HG03439 (cell line): ENCODE results near the gene SLC2A13.
"Not testable (repeated sequence)": the region's sequence is repeated elsewhere in the genome, so short reads cannot be mapped to it uniquely, and the experiment has no call there.

Experiments
- ATAC-seq: cut with Tn5 transposase; IDR thresholded peaks from one replicate; pipeline ENCODE4 v1.9.1; 2021; ENCODE audit warnings: mild to moderate bottlenecking, moderate library complexity; ENCODE audit not compliant: unreplicated experiment

Gene SLC2A13

DNA sequence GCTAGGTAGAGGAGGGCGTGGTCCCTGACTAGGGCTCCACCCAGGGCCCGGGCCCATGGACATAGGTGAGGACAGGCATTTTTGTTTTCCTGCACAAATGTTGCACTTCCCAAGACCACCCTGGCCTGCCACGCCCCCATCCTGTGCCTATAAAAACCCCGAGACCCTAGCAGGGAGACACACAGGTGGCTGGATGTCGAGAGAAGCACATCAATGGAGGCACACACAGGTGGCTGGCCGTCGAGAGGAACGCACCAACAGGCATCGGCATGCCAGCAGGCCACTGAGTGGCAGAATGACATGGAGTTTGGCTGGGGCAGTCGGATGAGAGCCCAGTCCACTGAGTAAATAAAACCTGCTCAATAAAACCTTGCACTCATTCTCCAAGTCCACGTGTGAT is 328.4 kb downstream of the SLC2A13 start:
- ATAC-seq, result no peak

DNA sequence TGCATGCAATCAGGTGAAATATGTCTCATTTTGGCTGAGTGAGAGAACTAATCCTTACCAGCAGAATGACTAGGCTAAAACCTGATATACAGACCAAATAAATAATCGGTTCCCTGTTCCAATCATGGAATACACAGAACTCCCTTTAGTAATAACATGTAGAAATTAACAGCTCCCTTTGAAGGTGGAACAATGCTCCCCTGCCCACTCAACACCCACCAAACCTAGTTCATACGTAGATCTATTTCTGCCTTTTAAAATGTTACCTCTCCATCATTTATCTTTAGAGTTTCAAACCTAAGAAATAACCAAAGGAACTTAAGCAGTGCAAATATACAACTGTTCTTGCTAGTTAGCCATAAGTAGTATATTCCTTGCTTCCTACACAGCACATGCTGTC is 332.6 kb downstream of the SLC2A13 start:
- ATAC-seq, result no peak

DNA sequence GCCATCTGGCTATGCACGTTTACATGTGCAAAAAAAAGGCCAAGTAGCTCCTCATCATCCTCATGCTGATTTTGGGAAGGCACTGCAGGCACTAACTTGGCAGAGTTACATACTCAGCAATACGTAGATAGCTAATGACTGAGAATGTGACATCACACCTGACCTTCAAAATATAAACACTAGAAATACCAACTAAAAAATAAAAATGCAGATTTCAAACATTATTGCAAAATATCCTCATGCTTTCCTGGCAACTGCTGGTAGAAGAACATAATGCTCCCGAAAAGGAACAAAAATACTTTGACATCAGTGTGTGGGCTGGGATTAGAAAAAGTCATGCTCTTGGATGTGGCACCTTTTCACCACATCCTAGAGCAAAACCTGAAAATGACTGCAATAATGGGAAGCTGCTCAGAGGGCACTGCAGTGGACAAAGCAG is 333.0 kb downstream of the SLC2A13 start:
- ATAC-seq, result no peak

DNA sequence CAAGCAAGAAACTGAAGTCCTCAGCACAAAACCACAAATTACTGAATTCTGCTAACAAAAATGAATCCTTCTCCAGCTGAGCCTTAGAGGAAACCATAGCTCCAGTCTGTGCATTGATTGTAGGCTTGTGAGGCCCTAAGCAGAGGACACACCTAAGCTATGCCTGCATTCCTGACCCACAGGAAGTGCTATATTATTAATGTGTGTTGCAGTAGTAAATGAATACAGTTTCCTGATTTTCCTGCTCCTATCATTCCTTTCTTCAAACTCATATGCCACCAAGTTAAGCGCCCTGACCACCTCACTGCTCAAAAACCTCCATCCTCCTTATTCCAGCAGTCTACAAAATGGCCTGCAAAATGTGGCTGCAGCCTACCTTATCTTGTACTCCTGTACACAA is 334.4 kb downstream of the SLC2A13 start:
- no peak for ATAC-seq

DNA sequence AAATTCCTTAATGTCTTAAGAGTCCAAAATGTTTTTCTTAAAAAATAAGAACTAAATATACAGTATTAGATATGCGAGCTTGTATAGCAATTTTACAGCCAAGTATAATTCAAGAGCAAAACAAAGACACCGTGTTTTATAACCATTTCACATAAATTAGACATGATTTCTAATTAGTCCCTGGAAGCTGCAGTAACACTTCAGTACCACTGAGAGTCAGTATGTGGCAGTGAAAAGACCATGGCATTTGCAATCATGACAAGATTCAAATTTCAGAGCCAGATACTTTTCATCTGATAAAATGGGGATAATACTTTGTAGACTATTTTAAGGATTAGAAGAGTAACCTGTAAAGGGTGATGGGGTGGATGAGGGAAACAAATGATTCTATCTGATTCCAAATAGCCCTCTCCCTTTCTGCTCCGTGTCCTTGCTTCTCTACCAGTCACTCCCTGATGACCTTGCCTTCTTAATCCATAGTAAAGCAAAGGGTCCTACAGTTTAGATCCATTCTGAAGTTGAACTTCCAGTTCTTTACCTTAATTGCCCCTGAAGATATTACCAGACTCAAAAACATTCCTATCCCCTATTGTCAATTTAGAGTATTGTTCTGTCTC is 340.8 kb downstream of the SLC2A13 start:
- peak; percentile 82 for ATAC-seq

DNA sequence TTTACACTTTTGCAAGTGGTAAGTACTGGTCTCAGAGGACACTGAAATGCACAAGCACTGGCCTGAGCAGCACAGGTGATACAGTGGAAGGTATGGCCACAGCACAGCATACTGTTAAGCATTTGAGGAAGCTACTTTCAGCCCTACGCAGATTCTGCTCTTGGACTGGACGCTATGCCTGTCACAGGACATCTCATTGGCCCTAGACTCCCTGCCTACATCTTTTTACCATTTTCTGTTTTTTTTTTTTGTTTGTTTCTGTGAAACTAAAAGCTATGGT is 342.1 kb downstream of the SLC2A13 start:
- ATAC-seq, result no peak

DNA sequence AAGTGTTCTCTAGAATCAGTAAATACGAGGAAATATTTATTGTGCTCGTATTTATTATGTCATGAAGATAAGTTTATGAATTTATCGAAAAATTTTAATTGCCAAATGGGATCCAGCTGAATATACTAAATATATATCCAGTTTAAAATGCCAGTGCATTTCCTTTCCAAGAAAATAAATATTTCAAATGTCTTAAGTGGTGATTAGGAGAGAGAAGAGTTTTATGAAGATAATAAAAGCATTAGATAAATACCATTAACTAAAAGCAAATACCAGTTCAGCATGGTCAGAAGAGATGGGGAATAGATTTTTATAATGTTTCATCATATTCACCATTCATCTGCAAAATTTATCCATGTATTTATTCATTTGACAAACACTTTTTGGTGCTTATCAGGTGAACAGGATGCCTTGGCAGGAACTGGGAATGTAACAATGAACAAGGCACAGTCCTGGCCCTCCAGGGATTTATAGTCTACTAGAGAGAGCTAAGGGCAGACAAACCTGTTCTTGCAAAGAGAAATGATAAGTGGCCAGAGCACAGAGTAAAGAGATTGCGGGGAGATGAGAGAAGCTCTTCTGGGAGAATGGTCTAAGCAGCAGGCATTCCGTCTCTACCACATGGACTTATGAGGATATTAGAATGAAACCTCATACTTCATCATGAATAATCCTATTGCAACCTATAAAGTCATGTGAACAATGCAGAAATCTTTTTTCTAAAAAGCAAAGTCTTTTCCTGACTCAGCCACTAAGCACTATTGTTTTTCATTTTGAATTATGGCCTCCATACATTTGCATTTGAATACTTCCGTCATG is 342.6 kb downstream of the SLC2A13 start:
- ATAC-seq, result no peak

DNA sequence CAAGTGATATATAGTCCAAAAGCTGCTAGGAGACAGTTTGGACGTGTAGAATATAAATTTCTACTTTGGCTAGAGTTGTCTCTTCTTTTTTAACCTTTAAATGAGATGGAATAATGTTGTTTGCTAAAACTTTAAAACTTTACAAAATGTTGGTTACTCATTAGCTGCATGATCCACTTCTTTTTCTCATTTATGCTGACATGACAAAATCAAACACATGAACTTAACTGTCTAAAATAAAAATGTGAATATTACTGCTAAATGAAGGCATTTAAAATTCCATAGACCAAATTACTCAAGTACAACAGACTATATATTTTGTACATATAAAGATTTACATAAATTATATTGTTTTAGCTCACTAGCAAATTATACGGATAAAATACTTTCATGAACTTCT is 350.4 kb downstream of the SLC2A13 start:
- no peak for ATAC-seq

DNA sequence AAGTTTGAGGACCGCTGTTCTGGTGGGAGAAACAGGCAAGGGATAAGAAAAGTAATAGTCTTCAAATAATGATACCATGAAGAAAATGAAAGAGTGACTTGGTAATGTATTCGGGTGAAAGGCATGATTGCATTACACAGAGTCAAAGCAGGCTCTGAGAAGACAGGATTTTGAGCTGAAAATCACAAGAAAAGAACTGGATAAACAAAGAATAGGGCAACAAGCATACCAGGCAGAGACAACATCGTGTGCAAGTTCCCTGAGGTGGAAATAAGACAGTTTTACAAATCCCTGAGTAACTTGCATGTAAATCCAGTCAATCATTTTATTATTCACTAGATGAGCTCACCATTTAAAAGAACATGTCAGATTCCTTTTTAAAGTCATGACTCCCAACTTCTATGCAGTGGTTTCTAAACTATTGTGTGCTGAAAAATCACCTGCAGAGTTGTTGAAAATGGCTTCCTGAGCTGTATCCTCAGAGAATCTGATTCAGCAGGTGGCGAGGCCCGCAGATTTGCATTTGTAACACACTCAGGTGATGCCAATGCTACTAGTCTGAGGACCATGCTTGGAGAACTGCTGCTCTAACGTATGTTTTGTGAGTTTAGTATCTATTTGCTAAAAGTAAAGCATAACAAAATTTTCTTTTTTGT is 353.3 kb downstream of the SLC2A13 start:
- ATAC-seq, result no peak

DNA sequence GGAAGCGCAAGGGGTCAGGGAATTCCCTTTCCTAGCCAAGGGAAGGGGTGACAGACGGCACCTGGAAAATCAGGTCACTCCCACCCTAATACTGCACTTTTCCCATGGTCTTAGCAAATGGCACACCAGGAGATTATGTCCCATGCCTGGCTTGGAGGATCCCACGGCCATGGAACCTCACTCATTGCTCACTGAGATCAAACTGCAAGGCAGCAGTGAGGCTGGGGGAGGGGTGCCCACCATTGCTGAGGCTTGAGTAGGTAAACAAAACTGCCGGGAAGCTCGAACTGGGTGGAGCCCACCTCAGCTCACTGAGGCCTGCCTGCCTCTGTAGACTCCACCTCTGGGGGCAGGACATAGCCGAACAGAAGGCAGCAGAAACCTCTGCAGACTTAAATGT is 359.7 kb downstream of the SLC2A13 start:
- not testable (repeated sequence) for ATAC-seq

DNA sequence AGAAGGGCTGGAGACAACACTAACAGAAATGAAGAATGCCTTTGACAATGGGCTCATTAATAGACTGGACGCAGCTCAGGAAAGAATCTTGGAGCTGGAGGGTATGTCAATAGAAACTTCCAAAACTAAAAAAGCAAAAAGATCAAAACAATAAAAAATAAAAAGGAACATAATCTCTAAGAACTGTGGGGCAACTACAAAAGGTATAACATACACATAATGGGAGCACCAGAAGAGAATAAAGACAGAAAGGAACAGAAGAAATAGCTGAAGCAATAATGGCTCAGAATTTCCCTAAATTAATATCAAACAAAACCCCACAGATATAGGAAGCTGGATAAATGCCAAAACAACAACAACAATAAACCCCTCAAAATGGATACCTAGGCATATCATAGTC is 362.2 kb downstream of the SLC2A13 start:
- no peak for ATAC-seq

DNA sequence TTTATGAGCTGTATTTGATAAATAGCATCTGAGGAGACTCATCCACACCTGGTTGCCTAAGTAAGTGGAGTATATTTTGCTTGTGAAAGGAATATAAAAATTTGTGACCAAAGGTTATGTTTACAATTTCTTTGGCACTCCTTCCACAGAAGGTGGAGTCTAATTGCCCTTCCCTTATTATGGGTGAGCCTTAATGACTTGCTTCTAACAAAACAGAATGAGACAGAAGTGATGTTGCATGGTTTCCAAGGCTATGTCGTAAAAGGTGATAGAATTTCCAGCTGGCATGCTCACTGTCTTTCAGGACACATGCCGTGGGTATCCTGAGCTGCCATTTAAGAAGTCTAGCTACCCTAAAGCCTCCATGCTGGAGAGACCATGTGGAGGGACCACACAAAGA is 369.5 kb downstream of the SLC2A13 start:
- ATAC-seq, result no peak

DNA sequence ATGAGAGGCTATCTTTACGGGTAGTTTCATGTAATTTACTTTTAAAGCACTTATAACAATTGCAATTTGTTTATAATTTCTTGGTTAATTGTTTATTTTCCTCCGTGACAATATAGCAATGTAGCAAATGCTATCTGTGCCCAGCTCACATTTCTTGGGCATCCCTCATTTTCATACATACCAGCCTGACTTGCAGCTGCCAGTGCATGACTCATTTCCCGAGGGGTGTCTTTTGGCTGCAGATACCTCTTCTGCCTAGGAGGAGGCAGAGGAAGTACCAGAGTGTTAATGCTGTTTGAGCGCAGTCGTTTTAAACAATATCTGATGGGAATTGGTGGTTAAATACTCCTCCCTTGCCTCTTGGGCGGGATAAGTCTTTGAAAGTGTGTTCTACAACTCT is 382.1 kb downstream of the SLC2A13 start:
- no peak for ATAC-seq

DNA sequence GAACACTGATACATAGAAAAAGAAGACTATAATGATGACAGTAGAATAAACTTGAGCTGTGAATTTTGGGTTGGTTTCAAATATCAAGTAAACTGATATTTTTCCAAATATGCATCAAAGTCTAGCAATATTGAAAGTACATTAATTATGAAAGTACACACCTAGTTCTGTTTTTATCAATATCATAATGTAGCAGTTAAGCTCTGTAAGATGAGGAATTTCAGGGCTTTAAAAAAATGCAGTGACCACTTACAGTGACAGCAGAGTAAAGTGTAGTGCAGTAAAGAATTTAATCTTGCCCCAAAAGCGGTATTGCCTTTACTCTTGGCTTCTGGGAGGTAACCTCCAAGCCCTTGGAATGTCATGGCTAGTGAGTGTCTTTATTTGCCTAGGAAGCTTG is 383.4 kb downstream of the SLC2A13 start:
- ATAC-seq, result no peak

DNA sequence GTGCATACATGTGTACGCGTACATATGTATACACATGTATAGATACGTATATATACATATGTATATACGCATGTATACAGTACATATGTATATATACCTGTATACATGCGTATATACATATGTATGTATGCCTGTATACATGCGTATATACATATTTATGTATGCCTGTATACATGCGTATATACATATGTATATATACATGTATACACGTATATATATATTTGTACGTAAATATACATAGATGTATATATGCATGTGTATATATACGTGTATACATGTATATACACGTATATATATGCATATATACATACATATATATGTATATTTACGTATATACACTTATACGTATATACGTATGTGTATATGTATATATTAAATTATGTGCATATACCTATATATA is 392.3 kb downstream of the SLC2A13 start:
- ATAC-seq, result no peak

DNA sequence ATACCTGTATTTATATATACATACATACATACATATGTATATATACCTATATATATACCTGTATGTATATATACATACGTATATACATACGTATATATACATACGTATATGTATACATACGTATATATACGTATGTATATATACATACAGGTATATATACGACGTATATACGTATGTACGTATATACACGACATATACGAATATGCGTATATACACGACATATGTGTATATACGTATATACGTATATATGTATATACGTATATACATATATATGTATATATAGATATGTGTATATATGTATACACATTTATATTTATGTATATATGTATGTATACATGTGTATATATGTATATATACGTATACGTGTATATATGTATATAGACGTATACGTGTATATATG is 393.5 kb downstream of the SLC2A13 start:
- no peak for ATAC-seq
